Measurements from ENCODE around the gene BET1. TPM values are rescaled to one million over a fixed set of nuclear protein-coding genes. Genes with fewer than 3 reads are reported as not detected.

BET1 gene
- total and polyA plus RNA-seq, 4 donors = 17.6 to 45.4 (median 20.7) TPM

- Histone ChIP-seq H3K9ac (ENCODE audit: insufficient read depth in 1 of 2, low read length in 2 of 2) (no peak overlapping the region), H3K4me1 (ENCODE audit: control insufficient read depth in 5 of 5, insufficient read depth in 5 of 5, low read length in 5 of 5) (no peaks in the 10 kb centered on the region), H3K4me3 (no peak overlapping the region), H3K9me3 (ENCODE audit: control insufficient read depth in 4 of 4, insufficient read depth in 3 of 4, low read length in 3 of 4) (no peaks in the 10 kb centered on the region), H3K27me3 (ENCODE audit: control insufficient read depth in 3 of 3, insufficient read depth in 3 of 3, low read length in 2 of 3) (no peaks in the 10 kb centered on the region), H3K36me3 (ENCODE audit: control insufficient read depth in 4 of 4, insufficient read depth in 4 of 4, low read length in 4 of 4) (no peaks in the 10 kb centered on the region), H3K27ac (ENCODE audit: low read depth in 1 of 2, low read length in 1 of 2) (no peak overlapping the region)
- WGBS, 2 donors = 79 to 93% methylated on average over 2 of the region's 2 CpGs
- no peak for TF ChIP-seq CTCF (IDR thresholded peaks at IDR 0.05; ENCODE audit: control extremely low read depth, extremely low read depth)
- ATAC-seq (ENCODE audit: insufficient read depth, low FRiP score) (no peak), DNase-seq (no peak)
Measured at GRCh38 chr7:93981480-93981874, 22.7 kb downstream of the BET1 start.

- WGBS, 2 donors = 75 to 86% methylated on average over 5 of the region's 5 CpGs
- H3K27me3 ChIP-seq (ENCODE audit: control insufficient read depth in 3 of 3, insufficient read depth in 3 of 3, low read length in 2 of 3) = no peaks in the 10 kb centered on the region
- H3K27ac ChIP-seq (ENCODE audit: low read depth in 1 of 2, low read length in 1 of 2) = no peak overlapping the region
Measured at GRCh38 chr7:93980744-93981479, 23.2 kb downstream of the BET1 start.

DNA sequence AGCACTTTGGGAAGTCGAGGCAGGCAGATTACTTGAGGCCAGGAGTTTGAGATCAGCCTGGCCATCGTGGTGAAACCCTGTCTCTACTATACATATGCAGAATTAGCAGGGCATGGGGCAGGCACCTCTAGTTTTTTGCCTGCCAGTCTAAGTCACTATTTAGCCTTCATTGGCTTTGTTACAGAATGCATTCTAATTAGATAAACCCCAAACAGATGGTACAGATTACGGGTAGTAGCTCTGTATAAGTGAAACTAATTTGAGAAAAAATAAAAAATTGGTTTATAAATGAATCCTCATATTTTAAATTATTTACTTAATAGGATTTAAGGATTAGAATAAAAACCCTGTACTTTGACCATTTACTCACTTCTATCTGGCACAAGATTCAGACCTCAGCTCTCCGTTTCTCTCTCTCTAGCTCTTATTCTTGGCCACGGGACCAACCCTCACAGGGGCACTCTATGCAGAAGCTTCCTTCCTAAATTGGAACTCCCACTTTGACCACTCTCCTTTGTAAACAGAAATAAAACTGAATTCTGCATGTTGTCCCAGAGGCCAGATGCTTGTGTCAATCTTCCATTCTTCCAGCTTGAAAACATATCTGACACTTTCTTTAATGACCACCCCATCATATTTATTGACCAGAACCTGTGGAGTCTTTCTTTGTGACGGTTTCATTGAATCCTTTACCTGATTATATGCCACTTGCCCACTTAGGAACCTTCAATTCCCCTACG is 26.8 kb downstream of the BET1 start:
- Histone ChIP-seq H3K4me1 (ENCODE audit: control insufficient read depth in 5 of 5, insufficient read depth in 5 of 5, low read length in 5 of 5) (no peaks in the 10 kb centered on the region), H3K9me3 (ENCODE audit: control insufficient read depth in 4 of 4, insufficient read depth in 3 of 4, low read length in 3 of 4) (no peaks in the 10 kb centered on the region), H3K9ac (ENCODE audit: insufficient read depth in 1 of 2, low read length in 2 of 2) (no peak overlapping the region), H3K36me3 (ENCODE audit: control insufficient read depth in 4 of 4, insufficient read depth in 4 of 4, low read length in 4 of 4) (no peaks in the 10 kb centered on the region), H3K27me3 (ENCODE audit: control insufficient read depth in 3 of 3, insufficient read depth in 3 of 3, low read length in 2 of 3) (no peaks in the 10 kb centered on the region), H3K27ac (ENCODE audit: low read depth in 1 of 2, low read length in 1 of 2) (no peak overlapping the region), H3K4me3 (no peak overlapping the region)
- no peak for DNase-seq
- no peak for ATAC-seq (ENCODE audit: insufficient read depth, low FRiP score)
- no peak for TF ChIP-seq CTCF (IDR thresholded peaks at IDR 0.05; ENCODE audit: control extremely low read depth, extremely low read depth)
- 63 to 72% methylated on average over 7 of the region's 7 CpGs for WGBS, 2 donors

More at GRCh38 chr7:93980744-93981479, 23.2 kb downstream of the BET1 start:
- ATAC-seq (ENCODE audit: insufficient read depth, low FRiP score) (no peak), DNase-seq (peak in 1 of 3 donors; percentile 42)
- no peak for TF ChIP-seq CTCF (IDR thresholded peaks at IDR 0.05; ENCODE audit: control extremely low read depth, extremely low read depth)
- no peak overlapping the region for H3K9ac ChIP-seq (ENCODE audit: insufficient read depth in 1 of 2, low read length in 2 of 2)
- no peaks in the 10 kb centered on the region for H3K36me3 ChIP-seq (ENCODE audit: control insufficient read depth in 4 of 4, insufficient read depth in 4 of 4, low read length in 4 of 4)
- no peaks in the 10 kb centered on the region for H3K4me1 ChIP-seq (ENCODE audit: control insufficient read depth in 5 of 5, insufficient read depth in 5 of 5, low read length in 5 of 5)
- no peaks in the 10 kb centered on the region for H3K9me3 ChIP-seq (ENCODE audit: control insufficient read depth in 4 of 4, insufficient read depth in 3 of 4, low read length in 3 of 4)
- H3K4me3 ChIP-seq = no peak overlapping the region
